ENCODE results near the gene INTS1.
"Not testable (repeated sequence)": the region's sequence is repeated elsewhere in the genome, so short reads cannot be mapped to it uniquely, and the experiment has no call there.

Gene INTS1

DNA sequence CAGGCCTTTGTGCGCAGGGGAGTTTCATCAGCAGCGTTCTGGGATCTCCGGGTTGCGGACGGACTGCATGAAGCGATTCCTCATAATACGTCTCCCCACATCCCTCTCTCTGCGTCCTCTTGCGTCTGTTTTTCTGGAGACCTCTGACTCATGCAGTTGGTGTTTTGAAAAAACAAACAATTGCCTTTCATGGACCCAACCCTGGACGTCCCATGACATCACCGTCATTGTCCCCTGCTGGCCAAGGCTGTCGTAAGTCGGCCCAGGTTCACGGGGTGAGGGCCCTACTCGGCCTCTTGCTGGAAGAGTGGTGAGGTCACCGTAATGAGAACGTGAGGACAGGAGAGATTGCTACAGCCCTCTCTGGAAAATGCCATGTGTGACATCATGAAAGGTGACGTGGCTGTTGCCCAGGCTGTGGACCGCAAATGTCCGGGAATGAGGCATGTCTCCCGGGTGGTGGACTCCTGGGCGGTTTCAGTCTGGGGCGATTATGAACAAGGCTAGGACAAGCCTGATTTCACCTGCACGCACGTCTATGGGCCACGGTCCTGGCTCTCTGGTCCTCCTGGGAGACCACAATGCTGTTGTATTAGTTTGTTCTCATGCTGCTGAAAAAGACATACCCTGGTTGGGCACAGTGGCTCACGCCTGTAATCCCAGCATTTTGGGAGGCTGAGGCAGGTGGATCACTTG is 16.5 kb upstream of the INTS1 start:
- DNase-seq (ENCODE audit: low spot score), result no peak
- TF ChIP-seq, protein P1, sequence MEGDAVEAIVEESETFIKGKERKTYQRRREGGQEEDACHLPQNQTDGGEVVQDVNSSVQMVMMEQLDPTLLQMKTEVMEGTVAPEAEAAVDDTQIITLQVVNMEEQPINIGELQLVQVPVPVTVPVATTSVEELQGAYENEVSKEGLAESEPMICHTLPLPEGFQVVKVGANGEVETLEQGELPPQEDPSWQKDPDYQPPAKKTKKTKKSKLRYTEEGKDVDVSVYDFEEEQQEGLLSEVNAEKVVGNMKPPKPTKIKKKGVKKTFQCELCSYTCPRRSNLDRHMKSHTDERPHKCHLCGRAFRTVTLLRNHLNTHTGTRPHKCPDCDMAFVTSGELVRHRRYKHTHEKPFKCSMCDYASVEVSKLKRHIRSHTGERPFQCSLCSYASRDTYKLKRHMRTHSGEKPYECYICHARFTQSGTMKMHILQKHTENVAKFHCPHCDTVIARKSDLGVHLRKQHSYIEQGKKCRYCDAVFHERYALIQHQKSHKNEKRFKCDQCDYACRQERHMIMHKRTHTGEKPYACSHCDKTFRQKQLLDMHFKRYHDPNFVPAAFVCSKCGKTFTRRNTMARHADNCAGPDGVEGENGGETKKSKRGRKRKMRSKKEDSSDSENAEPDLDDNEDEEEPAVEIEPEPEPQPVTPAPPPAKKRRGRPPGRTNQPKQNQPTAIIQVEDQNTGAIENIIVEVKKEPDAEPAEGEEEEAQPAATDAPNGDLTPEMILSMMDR (IDR thresholded peaks at IDR 0.05; ENCODE audit: borderline replicate concordance, control extremely low read depth, extremely low read depth, insufficient read depth, missing control alignments), result no peak
- in situ Hi-C loops (cut with MboI; ENCODE audit: low sequenced_read_pairs, unreplicated experiment), result no loop called here

DNA sequence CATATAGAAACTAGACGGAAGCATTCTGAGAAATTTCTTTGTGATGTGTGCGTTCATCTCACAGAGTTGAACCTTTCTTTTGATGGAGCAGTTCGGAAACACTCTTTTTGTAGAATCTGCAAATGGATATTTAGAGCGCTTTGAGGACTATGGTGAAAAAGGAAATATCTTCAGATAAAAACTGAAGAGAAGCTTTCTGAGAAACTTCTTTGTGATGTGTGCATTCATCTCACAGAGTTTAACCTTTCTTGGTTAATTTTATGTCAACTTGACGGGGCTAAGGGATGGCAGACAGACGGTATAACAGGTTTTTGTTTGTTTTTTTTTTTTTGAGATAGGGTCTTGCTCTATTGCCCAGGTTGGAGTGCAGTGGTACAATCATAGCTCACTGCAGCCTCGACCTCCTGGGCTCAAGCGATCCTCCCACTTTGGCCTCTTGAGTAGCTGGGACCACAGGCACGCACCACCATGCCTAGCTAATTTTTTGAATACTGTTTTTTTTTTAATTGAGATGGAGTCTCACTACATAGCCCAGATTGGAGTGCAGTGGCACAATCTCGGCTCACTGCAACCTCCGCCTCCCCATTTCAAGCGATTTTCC is 15.2 kb upstream of the INTS1 start:
- DNase-seq (ENCODE audit: low spot score); in situ Hi-C loops (cut with MboI; ENCODE audit: low sequenced_read_pairs, unreplicated experiment): not testable (repeated sequence)

DNA sequence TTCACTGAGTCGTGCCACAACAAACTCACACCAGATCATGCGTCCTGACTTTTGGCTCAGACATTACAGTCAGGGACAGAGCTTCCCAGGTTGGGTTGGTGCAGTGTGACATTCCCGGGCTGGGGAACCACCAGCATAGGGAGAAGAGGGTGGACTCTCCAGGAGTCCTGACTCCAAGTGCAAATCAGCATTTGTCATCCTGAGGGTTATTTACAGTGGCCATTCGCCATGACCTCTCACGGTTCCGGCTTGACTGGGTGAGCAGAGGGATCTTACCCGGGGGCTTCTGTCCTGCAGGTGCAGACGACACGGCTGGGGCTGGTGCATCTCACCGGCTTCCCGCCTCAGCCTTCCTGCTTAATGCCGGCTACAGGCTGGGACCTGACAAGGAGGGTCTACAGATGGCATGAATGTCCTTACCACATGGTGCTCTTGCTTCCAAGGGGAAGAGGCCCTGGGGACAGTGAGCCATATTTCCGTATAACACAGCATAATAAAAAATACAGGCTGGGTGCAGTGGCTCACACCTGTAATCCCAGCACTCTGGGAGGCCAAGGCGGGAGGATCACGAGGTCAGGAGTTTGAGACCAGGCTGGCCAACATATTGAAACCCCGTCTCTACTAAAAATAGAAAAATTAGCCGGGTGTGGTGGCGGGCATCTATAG is 12.5 kb upstream of the INTS1 start:
- in situ Hi-C loops (cut with MboI; ENCODE audit: low sequenced_read_pairs, unreplicated experiment), result no loop called here
- TF ChIP-seq, protein P1 (IDR thresholded peaks at IDR 0.05; ENCODE audit: borderline replicate concordance, control extremely low read depth, extremely low read depth, insufficient read depth, missing control alignments), result no peak
- DNase-seq (ENCODE audit: low spot score), result no peak

DNA sequence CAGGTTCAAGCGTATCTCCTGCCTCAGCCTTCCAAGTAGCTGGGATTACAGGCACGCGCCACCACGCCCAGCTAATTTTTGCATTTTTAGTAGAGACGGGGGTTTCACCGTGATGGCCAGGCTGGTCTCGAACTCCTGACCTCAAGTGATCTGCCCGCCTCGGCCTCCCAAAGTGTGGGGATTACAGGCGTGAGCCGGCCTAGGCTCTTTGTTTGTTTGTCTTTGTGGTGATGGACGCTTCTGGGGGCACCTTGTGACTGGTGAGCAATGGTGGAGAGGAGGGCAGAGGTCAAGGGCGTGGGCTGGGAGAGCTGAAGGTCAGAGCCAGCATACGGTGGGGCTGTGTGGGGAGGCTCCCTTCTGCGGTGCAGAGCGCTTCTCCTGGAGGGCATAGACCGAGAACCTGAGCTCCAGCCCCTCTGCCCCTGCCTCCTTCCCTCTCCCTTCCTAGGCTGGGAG is 11.3 kb upstream of the INTS1 start:
- in situ Hi-C loops (cut with MboI; ENCODE audit: low sequenced_read_pairs, unreplicated experiment); DNase-seq (ENCODE audit: low spot score): not testable (repeated sequence)

DNA sequence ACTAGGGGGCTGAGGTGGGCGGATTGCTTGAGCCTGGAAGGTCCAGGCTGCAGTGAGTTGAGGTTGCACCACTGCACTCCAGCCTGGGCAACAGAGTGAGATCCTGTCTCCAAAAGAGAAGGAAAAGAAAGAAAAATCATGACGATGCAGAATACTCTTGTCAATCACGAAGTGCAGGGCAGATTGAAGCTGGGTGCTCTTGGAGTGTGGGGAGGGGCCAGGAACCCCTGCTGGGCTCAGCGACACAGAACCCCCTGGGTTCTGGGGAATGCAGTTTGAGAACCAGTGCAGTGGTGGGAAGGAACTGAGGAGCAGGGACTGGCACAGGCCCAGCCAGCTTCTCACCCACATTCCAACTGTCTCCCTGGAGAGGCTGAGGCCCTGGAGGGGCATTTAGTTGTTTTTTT is 10.8 kb upstream of the INTS1 start:
- in situ Hi-C loops (cut with MboI; ENCODE audit: low sequenced_read_pairs, unreplicated experiment), result no loop called here
- DNase-seq (ENCODE audit: low spot score), result no peak
- TF ChIP-seq, protein P1 (IDR thresholded peaks at IDR 0.05; ENCODE audit: borderline replicate concordance, control extremely low read depth, extremely low read depth, insufficient read depth, missing control alignments), result no peak

DNA sequence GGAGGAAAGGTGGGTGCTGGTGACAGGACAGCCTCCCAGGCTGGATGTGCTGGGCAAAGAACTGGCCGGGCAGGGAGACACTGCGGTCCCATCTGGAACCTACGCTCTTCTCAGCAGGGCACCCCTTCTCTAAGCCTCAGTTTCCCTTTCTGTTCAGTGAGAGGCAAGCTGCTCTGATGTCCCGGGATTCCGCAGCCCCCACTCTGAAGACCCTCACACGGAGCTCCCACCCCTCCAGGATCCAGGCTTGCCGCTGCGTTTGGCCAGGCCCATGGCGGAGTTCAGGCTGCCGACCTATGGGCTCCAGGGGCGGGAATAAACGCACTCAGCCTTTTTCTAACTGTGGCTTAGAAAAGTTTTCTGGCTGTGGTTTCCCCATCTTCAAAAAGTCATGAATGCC is 10.2 kb upstream of the INTS1 start:
- no peak for DNase-seq (ENCODE audit: low spot score)
- TF ChIP-seq, protein P1 (IDR thresholded peaks at IDR 0.05; ENCODE audit: borderline replicate concordance, control extremely low read depth, extremely low read depth, insufficient read depth, missing control alignments), result no peak
- in situ Hi-C loops (cut with MboI; ENCODE audit: low sequenced_read_pairs, unreplicated experiment), result no loop called here

DNA sequence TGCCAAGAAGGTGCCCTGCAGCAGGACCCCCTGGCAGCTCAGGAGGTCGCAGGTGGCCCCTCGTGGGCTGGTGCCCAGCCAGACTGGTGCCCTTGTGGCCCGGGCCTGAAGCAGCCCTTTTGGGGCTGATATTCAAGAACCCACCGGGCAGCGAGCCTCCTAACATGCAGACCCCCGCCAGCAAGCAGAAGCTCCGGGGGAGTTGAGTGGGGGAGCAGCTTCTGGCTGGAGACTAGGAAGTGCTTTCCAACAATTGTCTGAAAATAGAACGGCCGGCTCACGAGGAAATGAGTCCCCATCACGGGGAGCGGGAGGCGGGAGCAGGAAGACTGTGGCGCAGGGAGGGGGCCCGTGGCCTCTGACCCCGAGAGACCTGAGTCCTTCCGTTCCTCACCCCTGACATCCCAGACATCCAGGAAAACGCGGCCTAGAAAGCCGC is 9.5 kb upstream of the INTS1 start:
- no peak for DNase-seq (ENCODE audit: low spot score)
- TF ChIP-seq, protein P1 (IDR thresholded peaks at IDR 0.05; ENCODE audit: borderline replicate concordance, control extremely low read depth, extremely low read depth, insufficient read depth, missing control alignments), result no peak
- in situ Hi-C loops (cut with MboI; ENCODE audit: low sequenced_read_pairs, unreplicated experiment), result no loop called here

Measured in GM13976 (cell line).